Measurements from ENCODE around the gene TTLL7. TPM values are rescaled to one million over a fixed set of nuclear protein-coding genes. Genes with fewer than 3 reads are reported as not detected.

TTLL7 gene
- total and polyA plus RNA-seq, 9 of the 15 experiments (the other 6 are each of a cell fraction or from before 2014, with no cell fraction given) = 0.63 to 2.6 (median 1.7) TPM

GRCh38 chr1:84020151-84020550 is 21.2 kb upstream of the TTLL7 start:
- no peaks in the 10 kb centered on the region for H3K79me2 ChIP-seq (ENCODE audit: control insufficient read depth, insufficient read depth, low read length)
- in situ Hi-C loops (cut with MboI) = no loop called here
- ATAC-seq (peak; percentile 70), DNase-seq (ENCODE audit: extremely low read depth in 1 of 4, low spot score in 3 of 4) (peak in 2 of 4 experiments; percentile 11 to 52), FAIRE-seq (peak; percentile 49)
- no peaks in the 10 kb centered on the region for H3K36me3 ChIP-seq (ENCODE audit: control insufficient read depth, insufficient read depth, low read length)
- intact Hi-C loops (cut with micrococcal nuclease) = no loop called here
- H3K9ac ChIP-seq (ENCODE audit: insufficient read depth in 1 of 2, low read depth in 2 of 2, low read length in 2 of 2) = no peak overlapping the region
- no TSS peak for BruUV-seq (replicated peaks)
- H3K4me2 ChIP-seq (ENCODE audit: insufficient read depth, low read length) = no peak overlapping the region
- H3K4me1 ChIP-seq (replicated peaks in 1 of 2; ENCODE audit: control insufficient read depth in 2 of 2, insufficient read depth in 2 of 2, low read length in 2 of 2) = no peaks in the 10 kb centered on the region; a peak in 1 of 5 replicates
- WGBS (ENCODE audit: insufficient coverage, low coverage, missing lambda C conversion rate) = 4% methylated on average over 3 of the region's 3 CpGs
- no peaks in the 10 kb centered on the region for H3K9me3 ChIP-seq (replicated peaks; ENCODE audit: control insufficient read depth, insufficient read depth, low read depth, low read length)
- no peaks in the 10 kb centered on the region for H3K27me3 ChIP-seq (ENCODE audit: control insufficient read depth in 2 of 2, insufficient read depth in 2 of 2, low read length in 2 of 2)
- H2AFZ ChIP-seq (ENCODE audit: low read depth, low read length) = no peak overlapping the region
- no peaks in the 10 kb centered on the region for H3K9me1 ChIP-seq (ENCODE audit: control insufficient read depth, insufficient read depth, low read length)
- no peak overlapping the region for H3K4me3 ChIP-seq
- no peak overlapping the region for H3K27ac ChIP-seq (ENCODE audit: extremely low read depth, low read depth, low read length)
- CTCF ChIA-PET (ENCODE audit: low intra/inter-chr PET ratio) = no interaction called here
- POLR2A ChIA-PET = no interaction called here
- H4K20me1 ChIP-seq (replicated peaks; ENCODE audit: control insufficient read depth, insufficient read depth, low read length) = no peaks in the 10 kb centered on the region
- TF ChIP-seq CREB5 (CRISPR knock-in tag; IDR thresholded peaks at IDR 0.05) = no peak
- peak; percentile 93 for TF ChIP-seq MEIS2 (IDR thresholded peaks at IDR 0.05; ENCODE audit: partially characterized antibody)
- TF ChIP-seq NR2C2 (CRISPR knock-in tag; IDR thresholded peaks at IDR 0.05) = no peak
- TF ChIP-seq NR2C2 (tag; IDR thresholded peaks at IDR 0.05) = peak; percentile 54
- 0 out of 2 replicates have a peak, but pooled peaks have one; percentile 21 for TF ChIP-seq CXXC5 (CRISPR knock-in tag; IDR thresholded peaks at IDR 0.05)
- no peak for TF ChIP-seq PBX2 (CRISPR knock-in tag; IDR thresholded peaks at IDR 0.05; ENCODE audit: low read depth)
- TF ChIP-seq PBX2 (tag; conservative IDR thresholded peaks at IDR 0.05; ENCODE audit: low read depth) = peak; percentile 96
- no peak for TF ChIP-seq PYGO2 (tag; IDR thresholded peaks at IDR 0.05)
- TF ChIP-seq CBFA2T3 (IDR thresholded peaks at IDR 0.05) = peak; percentile 63; the same call in 1 of the 2 replicates
- 0 out of 2 replicates have a peak, but pooled peaks have one; percentile 21 for TF ChIP-seq ZNF644 (tag; IDR thresholded peaks at IDR 0.05; ENCODE audit: low read depth)
- TF ChIP-seq HSF4 (CRISPR knock-in tag; IDR thresholded peaks at IDR 0.05; ENCODE audit: borderline replicate concordance) = no peak
- peak; percentile 22; the same call in 1 of the 2 replicates for TF ChIP-seq ARID1B (IDR thresholded peaks at IDR 0.05)
- peak in 1 of 2 experiments; percentile 41; a peak in 1 of 4 replicates for TF ChIP-seq RCOR1 (IDR thresholded peaks at IDR 0.05; ENCODE audit: borderline replicate concordance in 1 of 2, low read depth in 2 of 2, low read length in 2 of 2)
- peak; percentile 62 to 78 for TF ChIP-seq KDM1A (IDR thresholded peaks at IDR 0.05)
- TF ChIP-seq ZNF639 (CRISPR knock-in tag; conservative IDR thresholded peaks at IDR 0.05 in 1 of 2, IDR thresholded peaks at IDR 0.05 in 1 of 2) = peak in 1 of 2 experiments; percentile 58; a peak in 1 of 4 replicates
- no peak for TF ChIP-seq ZKSCAN8 (CRISPR knock-in tag; IDR thresholded peaks at IDR 0.05)
- TF ChIP-seq TCF3 (CRISPR knock-in tag; IDR thresholded peaks at IDR 0.05) = peak; percentile 12; the same call in 1 of the 2 replicates
- no peak for TF ChIP-seq ZNF696 (CRISPR knock-in tag; conservative IDR thresholded peaks at IDR 0.05)
